Thyroid gland (tissue), 4 donors: Measurements from ENCODE around the gene DCST1. TPM values are rescaled to one million over a fixed set of nuclear protein-coding genes. Genes with fewer than 3 reads are reported as not detected.

Experiments used
- DNase-seq, 2 donors: peaks; one replicate each; pipeline ENCODE4 v3.0.0-alpha.2; 2019
- H3K27ac ChIP-seq, 3 donors: fragments of 200-600 bp; sonication (generic); 1 replicate in 2 of 3; 2 replicates in 1 of 3; pipeline ENCODE4 v1.5.1; 2016 to 2019; ENCODE audit warnings: mild to moderate bottlenecking in 1 of 3, moderate library complexity in 1 of 3
- H3K27me3 ChIP-seq: fragments of 200-600 bp; sonication (generic); one replicate; pipeline ENCODE4 v1.5.1; 2019
- H3K36me3 ChIP-seq, 2 donors: fragments of 200-600 bp; sonication (generic); one replicate each; pipeline ENCODE4 v1.5.1; 2016 to 2019
- H3K4me1 ChIP-seq, 2 donors: fragments of 200-600 bp; sonication (generic); one replicate each; pipeline ENCODE4 v1.5.1; 2017 to 2019
- H3K4me3 ChIP-seq, 3 donors: fragments of 200-600 bp; sonication (generic); replicated peaks in 1 of 3; 1 replicate in 2 of 3; 2 replicates in 1 of 3; pipeline ENCODE4 v1.5.1; 2016; ENCODE audit warnings: mild to moderate bottlenecking in 1 of 3
- H3K9me3 ChIP-seq: fragments of 200-600 bp; sonication (generic); one replicate; pipeline ENCODE4 v1.5.1; 2017
- POLR2A ChIP-seq, 2 donors: fragments of 450-650 bp; IDR thresholded peaks; one replicate each; pipeline ENCODE4 v1.6.1; 2017; ENCODE audit warnings: antibody characterized with exemption in 2 of 2, mild to moderate bottlenecking in 2 of 2, moderate library complexity in 1 of 2
- WGBS, 2 donors: methylation state at CpG; one replicate each; pipeline ENCODE4 v1.1.5; 2017; 5-methylcytosine and 5-hydroxymethylcytosine counted together
- intact Hi-C: fragments of 100-400 bp; cut with DNase I; formaldehyde crosslinking; loops from one replicate; pipeline ENCODE4 v1.15.1; 2023
- total RNA-seq, 4 donors: library from RNA; depleted of rRNA; stranded (reverse); fragments of >200 nt; gene quantifications; one replicate each; pipeline ENCODE4 v1.2.3, GENCODE V29; 2016
- TF ChIP-seq, protein P1 (sequence below), 6 experiments: fragments of 200-600 bp in 3 of 6; fragments of 450-650 bp in 3 of 6; sonication (generic) in 3 of 6; IDR thresholded peaks; one replicate each; pipeline ENCODE4 v1.5.1; 2016 to 2019; ENCODE audit warnings: antibody characterized with exemption in 6 of 6, mild to moderate bottlenecking in 2 of 6, inconsistent platforms in 1 of 6, moderate library complexity in 1 of 6

The DCST1 gene
- total RNA-seq, 4 donors from 2014 or later, result 0.24 TPM; not detected in 3

DNA sequence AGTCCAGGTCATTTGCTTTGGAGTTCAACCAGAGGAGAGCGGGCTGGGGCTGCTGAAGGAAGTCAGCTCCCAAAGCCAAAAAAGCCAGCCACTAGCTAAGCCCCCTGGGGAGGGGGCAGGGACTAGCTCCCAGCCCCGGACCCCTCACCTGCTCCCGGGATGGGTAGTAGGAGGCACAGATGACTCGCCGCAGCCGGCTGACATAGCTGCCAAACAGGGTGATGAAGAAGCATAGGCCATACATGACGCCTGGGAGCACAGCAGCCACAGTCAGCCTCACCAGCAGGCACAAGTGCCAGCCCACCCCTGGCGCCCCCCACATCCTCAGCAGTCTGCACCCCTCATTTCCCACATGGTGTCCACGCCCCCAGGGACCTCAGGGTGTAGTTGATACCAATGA is 7.5 kb upstream of the DCST1 start:
- Histone ChIP-seq H3K4me1 (peaks cover 6% of the 10 kb centered on the region in 2 donors), H3K36me3 (no peaks in the 10 kb centered on the region), H3K4me3 (no peak overlapping the region), H3K27me3 (no peaks in the 10 kb centered on the region), H3K9me3 (no peaks in the 10 kb centered on the region), H3K27ac (no peak overlapping the region)
- TF ChIP-seq POLR2A (IDR thresholded peaks at IDR 0.05), result no peak
- TF ChIP-seq, protein P1, sequence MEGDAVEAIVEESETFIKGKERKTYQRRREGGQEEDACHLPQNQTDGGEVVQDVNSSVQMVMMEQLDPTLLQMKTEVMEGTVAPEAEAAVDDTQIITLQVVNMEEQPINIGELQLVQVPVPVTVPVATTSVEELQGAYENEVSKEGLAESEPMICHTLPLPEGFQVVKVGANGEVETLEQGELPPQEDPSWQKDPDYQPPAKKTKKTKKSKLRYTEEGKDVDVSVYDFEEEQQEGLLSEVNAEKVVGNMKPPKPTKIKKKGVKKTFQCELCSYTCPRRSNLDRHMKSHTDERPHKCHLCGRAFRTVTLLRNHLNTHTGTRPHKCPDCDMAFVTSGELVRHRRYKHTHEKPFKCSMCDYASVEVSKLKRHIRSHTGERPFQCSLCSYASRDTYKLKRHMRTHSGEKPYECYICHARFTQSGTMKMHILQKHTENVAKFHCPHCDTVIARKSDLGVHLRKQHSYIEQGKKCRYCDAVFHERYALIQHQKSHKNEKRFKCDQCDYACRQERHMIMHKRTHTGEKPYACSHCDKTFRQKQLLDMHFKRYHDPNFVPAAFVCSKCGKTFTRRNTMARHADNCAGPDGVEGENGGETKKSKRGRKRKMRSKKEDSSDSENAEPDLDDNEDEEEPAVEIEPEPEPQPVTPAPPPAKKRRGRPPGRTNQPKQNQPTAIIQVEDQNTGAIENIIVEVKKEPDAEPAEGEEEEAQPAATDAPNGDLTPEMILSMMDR (IDR thresholded peaks at IDR 0.05), result no peak
- no peak for DNase-seq
- 70 to 77% methylated on average over 7 to 9 of the region's 9 CpGs for WGBS, 2 donors
- intact Hi-C loops, result no loop called here

DNA sequence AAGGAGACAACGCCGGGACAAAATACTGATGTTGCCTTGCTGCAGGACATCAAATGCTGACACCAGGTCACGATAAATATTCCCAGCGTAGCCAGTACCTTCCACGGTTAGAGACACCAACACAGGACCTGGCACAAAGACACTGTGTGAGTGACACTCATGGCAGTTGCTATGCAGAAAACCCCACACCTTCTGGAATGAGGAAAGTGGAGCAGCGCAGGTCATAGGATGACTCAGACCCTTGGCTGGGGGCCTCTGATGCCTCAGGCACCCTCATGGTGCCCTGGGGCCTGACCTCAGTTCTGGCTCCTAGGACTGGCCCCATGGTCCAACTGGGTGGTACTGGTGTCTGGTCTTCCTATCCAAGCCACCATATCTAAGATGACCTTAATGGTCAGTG is 7.0 kb upstream of the DCST1 start:
- 90 to 93% methylated on average over 6 of the region's 6 CpGs for WGBS, 2 donors

DNA sequence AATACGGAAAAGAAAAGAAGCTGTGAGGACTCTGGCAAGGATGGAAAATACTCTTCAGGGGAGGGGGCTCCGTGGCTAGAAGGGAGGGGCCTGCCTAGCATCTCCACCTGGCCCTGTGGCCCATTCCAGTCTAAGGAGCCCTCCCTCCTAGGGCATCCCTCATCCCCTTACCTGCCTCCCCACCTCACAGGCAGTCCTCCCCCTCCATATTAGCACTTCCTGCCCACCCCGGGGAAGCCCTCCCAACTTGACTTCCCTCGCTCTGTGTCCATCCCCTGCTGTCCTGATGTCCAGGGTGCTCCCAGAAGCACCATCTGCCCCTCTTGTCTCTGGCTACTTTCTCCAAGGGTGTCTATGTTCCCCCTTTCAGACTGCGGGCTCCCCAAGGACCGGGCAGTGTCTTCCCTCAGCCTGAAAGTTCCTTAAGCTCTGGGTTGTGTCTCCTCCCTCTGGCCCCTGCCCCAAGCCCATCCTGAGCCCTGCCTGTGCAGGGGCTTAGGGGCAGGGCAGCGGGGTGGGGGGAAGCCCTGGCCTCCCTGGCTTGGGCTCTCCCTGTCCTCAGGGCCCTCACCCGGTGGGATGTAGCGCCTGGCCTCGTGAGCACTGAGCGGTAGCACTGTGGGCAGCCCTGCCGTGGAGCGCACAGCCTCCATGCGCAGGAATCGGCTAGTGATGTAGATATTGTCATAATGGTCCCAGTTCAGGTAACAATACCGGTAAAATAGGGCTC is 3.9 kb upstream of the DCST1 start:
- no peaks in the 10 kb centered on the region for H3K27me3 ChIP-seq
- WGBS, 2 donors, result 76 to 86% methylated on average over 6 to 14 of the region's 16 CpGs
- intact Hi-C loops, result no loop called here
- H3K4me3 ChIP-seq, result no peak overlapping the region
- no peak overlapping the region for H3K27ac ChIP-seq
- no peaks in the 10 kb centered on the region for H3K36me3 ChIP-seq
- no peak for TF ChIP-seq POLR2A (IDR thresholded peaks at IDR 0.05)
- TF ChIP-seq, protein P1 (IDR thresholded peaks at IDR 0.05), result no peak
- no peaks in the 10 kb centered on the region for H3K4me1 ChIP-seq
- H3K9me3 ChIP-seq, result no peaks in the 10 kb centered on the region
- DNase-seq, result no peak

More for the DNA sequence above, 7.0 kb upstream of the DCST1 start:
- Histone ChIP-seq H3K27me3 (no peaks in the 10 kb centered on the region), H3K4me3 (no peak overlapping the region), H3K27ac (no peak overlapping the region), H3K4me1 (peaks cover 6% of the 10 kb centered on the region in 2 donors), H3K9me3 (no peaks in the 10 kb centered on the region), H3K36me3 (no peaks in the 10 kb centered on the region)
- intact Hi-C loops, result no loop called here
- DNase-seq, result no peak
- TF ChIP-seq POLR2A (IDR thresholded peaks at IDR 0.05), result no peak
- TF ChIP-seq, protein P1 (IDR thresholded peaks at IDR 0.05), result no peak

DNA sequence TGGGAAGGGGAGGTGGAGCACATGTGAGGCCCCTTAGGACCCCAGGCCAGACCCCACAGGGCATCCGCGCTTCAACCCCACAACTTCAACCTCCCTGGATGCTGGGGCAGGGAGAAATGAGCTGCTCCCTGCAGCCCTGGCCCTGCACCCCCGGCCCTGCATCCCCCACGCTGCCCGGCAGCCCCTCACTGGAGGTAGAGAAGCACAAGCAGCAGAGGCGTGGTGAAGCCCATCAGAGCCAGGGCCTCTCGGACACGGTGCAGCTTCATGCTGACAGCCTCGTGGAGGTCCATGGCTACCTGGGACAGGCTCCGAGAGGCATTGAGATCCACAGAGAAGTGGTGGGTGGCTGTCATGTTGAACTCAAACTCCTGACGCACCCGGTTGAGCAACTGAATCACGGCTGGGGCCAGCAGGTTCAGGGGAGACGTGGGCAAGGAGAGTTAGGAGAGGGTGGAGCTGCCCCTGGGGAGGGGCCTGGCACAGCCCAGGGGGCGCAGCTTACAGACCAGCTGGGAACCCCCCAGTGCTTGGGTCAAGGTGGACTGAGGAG is 3.3 kb upstream of the DCST1 start:
- no peaks in the 10 kb centered on the region for H3K27me3 ChIP-seq
- DNase-seq, result no peak
- H3K4me1 ChIP-seq, result no peaks in the 10 kb centered on the region
- intact Hi-C loops, result no loop called here
- H3K36me3 ChIP-seq, result no peaks in the 10 kb centered on the region
- TF ChIP-seq, protein P1 (IDR thresholded peaks at IDR 0.05), result no peak
- no peak for TF ChIP-seq POLR2A (IDR thresholded peaks at IDR 0.05)
- no peak overlapping the region for H3K4me3 ChIP-seq
- WGBS, 2 donors, result 83 to 94% methylated on average over 2 to 10 of the region's 15 CpGs
- no peaks in the 10 kb centered on the region for H3K9me3 ChIP-seq
- H3K27ac ChIP-seq, result no peak overlapping the region

DNA sequence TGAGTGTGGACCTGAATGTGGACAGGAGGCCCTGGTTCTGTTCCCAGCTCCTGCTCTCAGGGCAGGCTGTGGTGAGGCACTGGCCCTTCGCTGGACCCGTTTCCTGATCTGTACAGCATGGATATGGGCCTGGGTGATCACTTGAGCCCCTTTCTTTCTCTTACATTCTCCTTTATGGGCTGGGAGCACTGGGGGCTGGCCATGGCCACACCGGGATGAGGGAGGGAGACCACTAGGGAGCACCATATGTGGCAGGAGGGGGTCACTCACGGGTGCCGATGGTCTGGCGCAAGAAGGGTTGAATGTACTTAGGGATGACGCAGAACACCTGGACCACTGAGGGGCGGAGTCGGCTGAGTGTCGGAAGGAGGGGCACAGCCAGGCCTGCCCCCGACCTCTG is 2.7 kb upstream of the DCST1 start:
- TF ChIP-seq POLR2A (IDR thresholded peaks at IDR 0.05), result no peak
- TF ChIP-seq, protein P1 (IDR thresholded peaks at IDR 0.05), result no peak
- Histone ChIP-seq H3K4me3 (no peak overlapping the region), H3K4me1 (no peaks in the 10 kb centered on the region), H3K27ac (no peak overlapping the region), H3K9me3 (no peaks in the 10 kb centered on the region), H3K36me3 (no peaks in the 10 kb centered on the region), H3K27me3 (no peaks in the 10 kb centered on the region)
- no peak for DNase-seq
- WGBS, 2 donors, result 86 to 93% methylated on average over 11 of the region's 11 CpGs
- intact Hi-C loops, result no loop called here
